ENCODE data around the gene NKX1-1. TPM values are rescaled to one million over a fixed set of nuclear protein-coding genes. Genes with fewer than 3 reads are reported as not detected.
A peak's percentile ranks its signal among the peaks of the same experiment; 100 is the strongest.

NKX1-1 gene
- total RNA-seq, 1 donor from 2014 or later, result not detected

GRCh38 chr4:1371176-1372165 lies 34.8 kb downstream of the NKX1-1 start:
- TF ChIP-seq, protein P1, sequence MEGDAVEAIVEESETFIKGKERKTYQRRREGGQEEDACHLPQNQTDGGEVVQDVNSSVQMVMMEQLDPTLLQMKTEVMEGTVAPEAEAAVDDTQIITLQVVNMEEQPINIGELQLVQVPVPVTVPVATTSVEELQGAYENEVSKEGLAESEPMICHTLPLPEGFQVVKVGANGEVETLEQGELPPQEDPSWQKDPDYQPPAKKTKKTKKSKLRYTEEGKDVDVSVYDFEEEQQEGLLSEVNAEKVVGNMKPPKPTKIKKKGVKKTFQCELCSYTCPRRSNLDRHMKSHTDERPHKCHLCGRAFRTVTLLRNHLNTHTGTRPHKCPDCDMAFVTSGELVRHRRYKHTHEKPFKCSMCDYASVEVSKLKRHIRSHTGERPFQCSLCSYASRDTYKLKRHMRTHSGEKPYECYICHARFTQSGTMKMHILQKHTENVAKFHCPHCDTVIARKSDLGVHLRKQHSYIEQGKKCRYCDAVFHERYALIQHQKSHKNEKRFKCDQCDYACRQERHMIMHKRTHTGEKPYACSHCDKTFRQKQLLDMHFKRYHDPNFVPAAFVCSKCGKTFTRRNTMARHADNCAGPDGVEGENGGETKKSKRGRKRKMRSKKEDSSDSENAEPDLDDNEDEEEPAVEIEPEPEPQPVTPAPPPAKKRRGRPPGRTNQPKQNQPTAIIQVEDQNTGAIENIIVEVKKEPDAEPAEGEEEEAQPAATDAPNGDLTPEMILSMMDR (IDR thresholded peaks at IDR 0.05; ENCODE audit: unreplicated experiment), result no peak
- no peak for DNase-seq (ENCODE audit: low spot score, unreplicated experiment)
- peak overlapping the region; percentile 7 for H3K27ac Mint-ChIP-seq

DNA sequence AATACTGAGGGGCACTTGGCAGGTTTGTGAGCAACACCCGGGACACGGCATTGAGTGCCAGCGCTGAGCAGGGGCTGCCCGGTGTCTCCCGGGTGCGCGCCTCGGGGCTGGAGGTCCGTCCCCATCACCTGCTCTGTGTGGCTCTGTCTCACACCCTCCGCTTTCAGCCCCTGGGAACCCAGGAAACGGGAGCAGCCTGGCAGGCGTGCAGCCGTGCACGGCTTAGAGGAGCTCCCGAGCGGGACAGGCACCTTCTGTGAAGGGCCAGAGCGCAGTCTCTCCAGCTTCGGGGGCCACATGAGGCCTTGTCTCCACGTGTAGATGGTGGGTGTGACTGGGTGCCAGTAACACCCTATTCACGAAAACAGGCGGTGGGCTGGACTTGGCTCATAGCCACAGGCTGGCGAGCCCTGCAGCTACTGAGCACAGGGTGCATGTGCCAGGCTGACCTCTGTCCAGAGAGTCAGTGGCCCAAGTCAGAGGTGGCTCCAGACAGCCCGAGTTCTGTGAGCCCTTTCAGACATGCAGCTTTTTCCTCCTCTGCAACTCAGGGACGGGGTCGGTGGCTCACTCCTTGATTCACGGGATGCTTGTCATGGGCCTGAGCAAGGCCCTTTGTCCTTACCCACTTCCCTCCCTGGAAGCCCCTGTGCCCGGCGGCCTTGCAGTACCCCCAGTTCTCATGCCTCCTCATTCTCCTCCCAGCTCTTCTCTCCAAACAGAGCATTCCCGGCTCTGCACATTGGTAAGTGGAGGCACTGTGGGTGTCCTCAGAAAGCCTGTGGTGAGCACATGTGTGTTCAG lies 35.7 kb downstream of the NKX1-1 start:
- Mint-ChIP-seq H3K9me3 (ENCODE audit: low read depth) (peaks cover 6% of the 10 kb centered on the region), H3K27ac (no peak overlapping the region), H3K4me3 (ENCODE audit: low read depth) (no peak overlapping the region), H3K36me3 (ENCODE audit: insufficient read depth) (peaks cover 26% of the 10 kb centered on the region), H3K27me3 (no peaks in the 10 kb centered on the region), H3K4me1 (ENCODE audit: low read depth) (peaks cover 14% of the 10 kb centered on the region)
- TF ChIP-seq, protein P1 (IDR thresholded peaks at IDR 0.05; ENCODE audit: unreplicated experiment), result no peak
- no peak for DNase-seq (ENCODE audit: low spot score, unreplicated experiment)

More at GRCh38 chr4:1371176-1372165, 34.8 kb downstream of the NKX1-1 start:
- peaks cover 25% of the 10 kb centered on the region for H3K36me3 Mint-ChIP-seq (ENCODE audit: insufficient read depth)
- H3K4me1 Mint-ChIP-seq (ENCODE audit: low read depth), result peaks cover 14% of the 10 kb centered on the region
- no peaks in the 10 kb centered on the region for H3K27me3 Mint-ChIP-seq
- H3K9me3 Mint-ChIP-seq (ENCODE audit: low read depth), result peaks cover 6% of the 10 kb centered on the region
- no peak overlapping the region for H3K4me3 Mint-ChIP-seq (ENCODE audit: low read depth)

- Mint-ChIP-seq H3K9me3 (ENCODE audit: low read depth) (peaks cover 6% of the 10 kb centered on the region), H3K27me3 (no peaks in the 10 kb centered on the region), H3K4me1 (ENCODE audit: low read depth) (peaks cover 14% of the 10 kb centered on the region), H3K4me3 (ENCODE audit: low read depth) (peak overlapping the region; percentile 8), H3K27ac (peak overlapping the region; percentile 81), H3K36me3 (ENCODE audit: insufficient read depth) (peaks cover 26% of the 10 kb centered on the region)
- TF ChIP-seq, protein P1 (IDR thresholded peaks at IDR 0.05; ENCODE audit: unreplicated experiment), result no peak
- DNase-seq (ENCODE audit: low spot score, unreplicated experiment), result no peak
Observed at GRCh38 chr4:1369479-1370079, 36.7 kb downstream of the NKX1-1 start.

DNA sequence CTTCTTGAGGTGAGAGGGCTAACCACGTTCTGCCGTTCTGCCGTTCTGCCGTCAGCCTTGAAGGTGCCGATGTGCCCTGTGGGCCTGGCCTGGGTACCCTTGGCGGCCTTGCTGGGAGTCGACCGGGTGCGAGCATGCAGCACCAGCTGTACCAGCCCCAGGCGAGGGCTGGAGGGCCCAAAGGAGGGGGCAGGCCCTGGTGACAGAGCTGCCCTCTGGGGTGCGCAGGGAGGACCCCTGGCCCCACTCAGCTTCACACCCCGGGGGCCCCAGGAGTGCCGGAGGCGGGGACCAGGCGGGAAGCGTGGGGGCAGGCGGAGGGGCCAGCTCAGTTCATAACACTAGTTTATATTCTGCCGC lies 37.2 kb downstream of the NKX1-1 start:
- Mint-ChIP-seq H3K4me3 (ENCODE audit: low read depth) (no peak overlapping the region), H3K27ac (peak overlapping the region; percentile 81), H3K4me1 (ENCODE audit: low read depth) (peaks cover 14% of the 10 kb centered on the region), H3K9me3 (ENCODE audit: low read depth) (peaks cover 6% of the 10 kb centered on the region), H3K27me3 (no peaks in the 10 kb centered on the region), H3K36me3 (ENCODE audit: insufficient read depth) (peaks cover 26% of the 10 kb centered on the region)
- TF ChIP-seq, protein P1 (IDR thresholded peaks at IDR 0.05; ENCODE audit: unreplicated experiment), result no peak
- no peak for DNase-seq (ENCODE audit: low spot score, unreplicated experiment)

Measured in progenitor cell of endocrine pancreas (in vitro differentiated cells).